ENCODE measurements around the gene ATL3. TPM values are rescaled to one million over a fixed set of nuclear protein-coding genes. Genes with fewer than 3 reads are reported as not detected.
A peak's percentile ranks its signal among the peaks of the same experiment; 100 is the strongest.

Gene ATL3
- total RNA-seq, 1 experiment from 2014 or later, result 32.3 TPM

GRCh38 chr11:63663809-63664208 is 7.4 kb downstream of the ATL3 start:
- no peak overlapping the region for H3K4me3 ChIP-seq (replicated peaks in 1 of 2; ENCODE audit: low read depth in 1 of 2, low read length in 2 of 2)
- TF ChIP-seq MAX (IDR thresholded peaks at IDR 0.05), result no peak
- TF ChIP-seq EZH2 (IDR thresholded peaks at IDR 0.05), result no peak
- no peak for TF ChIP-seq REST (IDR thresholded peaks at IDR 0.05; ENCODE audit: low read depth)
- no peak for TF ChIP-seq YY1 (IDR thresholded peaks at IDR 0.05; ENCODE audit: extremely low read depth, insufficient replicate concordance, low read depth, low read length)
- TF ChIP-seq RAD21 (IDR thresholded peaks at IDR 0.05; ENCODE audit: low read depth), result no peak
- TF ChIP-seq CTCF (IDR thresholded peaks at IDR 0.05 in 2 of 3, conservative IDR thresholded peaks at IDR 0.05 in 1 of 3; ENCODE audit: borderline replicate concordance in 1 of 3, insufficient read depth in 1 of 3, low read depth in 2 of 3, low read length in 2 of 3), result no peak
- TF ChIP-seq CEBPB (IDR thresholded peaks at IDR 0.05; ENCODE audit: low read depth), result no peak
- no peak for TF ChIP-seq SIN3A (IDR thresholded peaks at IDR 0.05; ENCODE audit: low read depth)
- TF ChIP-seq SRF (IDR thresholded peaks at IDR 0.05; ENCODE audit: low read depth), result no peak
- TF ChIP-seq JUND (IDR thresholded peaks at IDR 0.05), result no peak
- TF ChIP-seq ZBTB33 (IDR thresholded peaks at IDR 0.05; ENCODE audit: extremely low read depth, insufficient replicate concordance, low read length), result no peak
- no peak for TF ChIP-seq SP1 (IDR thresholded peaks at IDR 0.05; ENCODE audit: low read depth)
- no peak for TF ChIP-seq POLR2AphosphoS5 (IDR thresholded peaks at IDR 0.05; ENCODE audit: low read depth, low read length)
- TF ChIP-seq ELF1 (IDR thresholded peaks at IDR 0.05; ENCODE audit: borderline replicate concordance, low read depth), result no peak
- TF ChIP-seq FOSL1 (IDR thresholded peaks at IDR 0.05; ENCODE audit: low read depth), result no peak
- no peak for ATAC-seq
- peaks cover 97% of the 10 kb centered on the region for H3K79me2 ChIP-seq (ENCODE audit: insufficient read depth, low read length)
- POLR2A ChIA-PET, result no interaction called here
- intact Hi-C loops (cut with micrococcal nuclease), result no loop called here
- DNase-seq (ENCODE audit: low read depth, low spot score), result no peak
- H4K20me1 ChIP-seq (ENCODE audit: insufficient read depth), result no peaks in the 10 kb centered on the region
- H3K27me3 ChIP-seq (ENCODE audit: insufficient read depth, low read length), result no peaks in the 10 kb centered on the region
- no peak overlapping the region for H2AFZ ChIP-seq (ENCODE audit: low read depth, low read length, poor library complexity, severe bottlenecking)
- H3K36me3 ChIP-seq (ENCODE audit: control insufficient read depth in 1 of 2, insufficient read depth in 2 of 2, low read length in 2 of 2), result no peaks in the 10 kb centered on the region
- no peak overlapping the region for H3K9ac ChIP-seq (ENCODE audit: low read length)
- BruUV-seq (replicated peaks), result no TSS peak
- H3K4me1 ChIP-seq (ENCODE audit: control insufficient read depth in 1 of 2, insufficient read depth in 2 of 2, low read length in 2 of 2), result peaks cover 20 to 39% of the 10 kb centered on the region in 2 experiments
- H3K9me3 ChIP-seq (ENCODE audit: control insufficient read depth in 1 of 2, insufficient read depth in 1 of 2, low read depth in 1 of 2, low read length in 2 of 2), result no peaks in the 10 kb centered on the region
- CTCF ChIA-PET, result no interaction called here
- no peaks in the 10 kb centered on the region for H3K9me2 ChIP-seq (ENCODE audit: insufficient read depth)
- peak overlapping the region; percentile 33 for H3K4me2 ChIP-seq (ENCODE audit: low read length)
- RAD21 ChIA-PET (ENCODE audit: low non-redundant PET in 1 of 2, low total read pairs in 2 of 2, uncharacterized antibody in 2 of 2, unreplicated experiment in 2 of 2), result no interaction called here
- no peak overlapping the region for H3K27ac ChIP-seq (ENCODE audit: low read depth, low read length)
